NCI-H1105 (cell line): ENCODE measurements around the gene PATJ.
"Not testable (repeated sequence)": the region's sequence is repeated elsewhere in the genome, so short reads cannot be mapped to it uniquely, and the experiment has no call there.

Source experiments
- DNase-seq: peaks from one replicate; lab custom pipeline; 2025; lab: John Stamatoyannopoulos, UW

Gene PATJ

GRCh38 chr1:61743716-61744580 lies 1.7 kb downstream of the PATJ start:
- no peak for DNase-seq

DNA sequence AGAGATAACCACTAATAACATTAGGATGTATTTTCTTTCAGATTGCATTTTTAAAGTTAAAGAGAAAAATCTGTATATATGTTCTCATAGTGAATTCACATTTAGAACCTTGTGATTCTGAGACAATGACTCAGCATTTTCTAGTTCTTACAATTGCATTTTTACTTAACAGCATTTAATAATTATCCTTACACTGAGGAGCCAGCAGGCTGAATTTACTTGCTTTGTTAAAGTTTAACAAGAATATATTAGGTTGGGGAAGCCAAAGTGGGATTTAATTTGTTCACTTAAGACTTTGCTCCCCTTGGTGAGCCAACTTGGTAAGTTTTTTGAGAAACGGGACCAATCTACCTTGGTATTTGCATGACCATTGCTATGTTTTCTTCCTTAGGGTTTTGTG lies 4.5 kb downstream of the PATJ start:
- DNase-seq: no peak

DNA sequence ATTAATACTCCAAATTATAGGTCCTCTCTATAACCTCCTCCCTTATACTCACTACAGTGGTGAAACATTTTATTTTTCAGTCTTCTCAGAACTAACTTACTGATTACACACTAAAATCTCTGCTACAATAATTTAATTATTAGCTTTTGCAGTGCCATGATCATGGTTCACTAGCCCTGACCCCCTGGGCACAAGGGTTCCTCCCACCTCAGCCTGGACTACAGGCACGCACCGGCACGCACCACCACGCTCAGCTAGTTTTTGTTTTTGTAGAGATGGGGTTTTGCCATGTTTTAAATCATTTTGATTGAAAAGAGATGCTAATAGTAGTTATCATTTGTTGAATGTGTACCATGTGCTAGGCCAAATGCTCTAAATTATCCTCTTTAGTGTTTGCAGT lies 6.3 kb downstream of the PATJ start:
- no peak for DNase-seq

GRCh38 chr1:61749574-61749973 lies 7.3 kb downstream of the PATJ start:
- DNase-seq: no peak

DNA sequence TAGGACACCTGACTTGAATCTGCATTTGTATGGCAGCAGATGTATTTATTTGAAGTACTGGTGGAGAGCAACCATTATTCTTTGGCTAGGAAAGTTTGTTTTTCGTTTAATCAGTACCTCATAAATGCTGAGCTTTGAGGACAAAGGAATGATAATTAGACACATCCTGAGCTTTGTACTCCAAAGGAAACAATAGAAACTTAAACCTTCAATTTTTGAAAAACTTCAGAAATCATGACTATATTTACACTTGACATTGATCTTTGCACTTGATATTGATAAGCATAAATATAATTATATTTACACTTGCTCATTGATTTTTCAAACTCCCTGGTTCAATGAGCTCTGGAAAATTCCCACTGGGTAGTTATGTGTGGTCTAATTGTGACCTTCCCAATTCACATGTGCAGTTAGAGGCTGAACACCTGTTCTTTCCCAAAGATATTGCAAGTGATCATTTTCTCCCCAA lies 10.7 kb downstream of the PATJ start:
- no peak for DNase-seq

DNA sequence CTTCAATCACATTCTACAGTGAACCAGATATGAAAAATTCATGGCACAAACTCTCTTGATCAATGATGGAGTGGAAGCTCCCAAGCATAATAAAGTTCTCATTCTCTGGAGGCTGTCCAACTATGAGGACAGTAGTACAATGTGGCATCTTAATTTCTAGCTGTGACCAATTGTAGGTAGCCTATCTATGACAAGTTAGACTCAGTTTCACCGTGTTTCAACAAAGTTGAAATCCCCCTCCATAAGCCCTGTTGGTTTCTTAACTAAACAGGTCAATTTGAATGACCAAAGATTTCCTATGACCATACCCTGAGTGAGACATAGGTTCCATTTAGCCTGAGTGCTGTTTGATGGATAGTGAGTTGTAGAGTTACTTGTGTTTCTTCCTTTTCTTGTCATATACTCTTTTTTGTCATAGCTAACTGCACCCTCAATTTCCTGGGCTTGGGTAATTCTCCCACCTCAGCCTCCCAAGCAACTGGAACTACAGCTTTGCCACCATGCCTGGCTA lies 11.8 kb downstream of the PATJ start:
- DNase-seq: no peak

DNA sequence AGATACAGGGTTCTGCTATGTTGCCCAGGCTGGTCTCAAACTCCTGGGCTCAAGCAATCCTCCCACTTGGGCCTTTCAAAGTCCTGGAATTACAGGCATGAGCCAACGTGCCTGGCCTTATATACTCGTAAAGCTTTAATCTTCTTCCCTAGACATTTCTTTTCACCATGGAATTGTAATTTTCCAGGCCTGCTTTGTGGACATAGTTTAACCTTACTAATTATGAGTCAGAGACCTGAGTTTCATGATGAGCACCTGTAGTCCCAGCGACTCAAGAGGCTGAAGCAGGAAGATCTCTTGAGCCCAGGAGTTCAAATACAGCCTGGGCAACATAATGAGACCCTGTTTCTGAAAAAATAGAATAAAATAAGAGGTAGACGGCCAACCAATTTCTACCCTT lies 12.3 kb downstream of the PATJ start:
- no peak for DNase-seq

DNA sequence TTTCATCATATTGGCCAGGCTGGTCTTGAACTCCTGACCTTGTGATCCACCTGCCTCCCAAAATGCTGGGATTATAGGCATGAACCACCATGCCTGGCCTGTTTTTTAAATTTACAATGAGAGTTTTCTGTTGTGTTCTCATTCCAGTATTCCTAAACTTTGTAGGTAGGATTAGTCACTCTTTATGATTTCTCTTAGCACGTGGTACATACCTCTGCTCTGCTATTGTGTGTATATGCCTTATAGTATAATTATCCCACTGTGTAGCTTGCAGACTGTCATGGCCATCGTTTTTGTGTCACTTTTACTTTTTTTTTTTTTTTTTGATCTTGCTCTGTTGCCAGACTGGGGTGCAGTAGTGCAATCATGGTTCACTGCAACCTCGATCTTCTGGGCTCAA lies 14.5 kb downstream of the PATJ start:
- no peak for DNase-seq

- no peak for DNase-seq
Measured at GRCh38 chr1:61757950-61758349, 15.7 kb downstream of the PATJ start.

DNA sequence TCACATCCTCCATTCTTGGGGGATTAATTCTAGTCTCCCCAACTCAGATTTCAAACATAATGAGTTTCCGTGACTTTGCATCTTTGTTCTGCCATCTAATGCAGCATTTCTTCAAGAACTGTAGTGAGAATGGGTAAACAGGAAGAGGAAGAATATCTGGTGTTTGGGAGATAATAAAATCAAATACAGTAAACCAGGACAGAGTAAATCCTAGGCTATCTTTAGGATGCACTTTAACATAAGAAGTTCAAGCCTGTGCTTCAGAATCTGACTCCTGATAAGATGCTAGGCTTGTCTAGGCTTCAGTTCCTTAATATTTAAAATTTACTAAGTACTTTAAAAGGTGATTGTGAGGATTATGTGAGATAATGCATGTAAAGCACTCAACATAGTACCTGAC lies 27.9 kb downstream of the PATJ start:
- no peak for DNase-seq

- DNase-seq: no peak
Measured at GRCh38 chr1:61776091-61776490, 33.8 kb downstream of the PATJ start.

- DNase-seq: no peak
Measured at GRCh38 chr1:61779231-61779630, 37.0 kb downstream of the PATJ start.

- DNase-seq: no peak
Measured at GRCh38 chr1:61781151-61781550, 38.9 kb downstream of the PATJ start.

DNA sequence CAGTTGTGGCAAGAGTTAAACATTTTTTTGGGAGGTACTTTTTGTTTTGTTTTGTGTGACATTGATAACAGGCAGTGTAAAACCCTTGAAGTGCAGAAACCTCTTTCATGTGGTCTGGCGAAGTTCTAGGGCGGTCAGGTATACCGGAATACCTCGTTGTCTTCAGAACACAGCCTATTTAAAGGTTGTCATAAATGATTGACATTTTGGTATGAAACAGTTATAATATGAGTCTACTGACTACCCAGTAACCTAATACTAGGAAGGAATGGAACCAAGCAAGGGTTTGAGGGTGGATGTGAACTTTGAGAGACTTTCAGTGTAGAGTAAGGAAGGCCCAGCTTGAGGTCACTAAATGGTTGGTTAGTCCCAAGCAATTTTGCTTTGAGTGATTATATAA lies 40.5 kb downstream of the PATJ start:
- no peak for DNase-seq

DNA sequence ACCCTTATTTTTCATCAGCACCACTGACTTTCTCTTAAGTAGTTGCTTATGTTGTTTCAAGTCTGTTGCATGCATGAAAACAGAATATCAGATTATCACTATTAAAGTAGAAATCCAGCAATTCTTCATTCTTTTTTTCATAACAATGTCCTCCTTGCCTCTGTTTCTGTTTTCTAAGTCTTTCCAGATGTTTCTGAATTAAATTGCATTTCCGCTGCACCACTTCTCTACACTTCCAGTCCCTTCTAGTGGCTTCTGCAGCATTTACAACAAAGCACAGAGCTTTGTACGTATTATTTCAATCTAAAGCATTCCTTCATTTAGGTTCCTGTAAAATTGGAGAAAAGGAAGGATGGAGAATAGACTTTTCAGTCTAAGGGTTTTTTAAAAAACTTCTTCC lies 42.4 kb downstream of the PATJ start:
- no peak for DNase-seq

- no peak for DNase-seq
Measured at GRCh38 chr1:61790837-61791236, 48.6 kb downstream of the PATJ start.

DNA sequence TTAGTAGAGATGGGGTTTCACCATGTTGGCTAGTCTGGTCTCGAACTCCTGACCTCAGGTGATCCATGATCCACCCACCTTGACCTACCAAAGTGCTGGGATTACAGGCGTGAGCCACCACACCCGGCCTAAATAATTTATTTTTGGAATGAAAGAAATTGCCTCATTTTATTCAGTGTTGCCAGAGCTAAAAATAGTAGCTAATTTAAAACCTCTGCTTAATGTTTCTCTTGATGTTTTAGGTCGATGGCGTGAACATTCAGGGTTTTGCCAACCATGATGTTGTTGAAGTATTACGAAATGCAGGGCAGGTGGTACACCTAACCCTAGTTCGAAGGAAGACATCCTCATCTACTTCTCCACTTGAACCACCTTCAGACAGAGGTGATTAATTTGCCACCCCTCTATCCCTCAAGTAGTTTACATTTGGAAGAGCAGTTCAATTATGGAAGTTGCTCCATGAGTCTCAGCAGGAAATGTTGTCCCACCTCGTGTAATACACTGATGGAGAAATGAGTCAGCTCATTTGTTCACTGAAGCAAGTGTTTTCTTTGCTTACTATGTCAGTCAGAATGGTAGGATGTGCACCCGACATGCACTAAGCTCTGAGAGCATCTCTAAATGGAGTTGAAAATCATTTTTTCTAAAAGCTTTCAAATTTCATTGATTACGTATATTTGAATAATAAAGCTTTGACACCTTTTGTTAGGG lies 54.9 kb downstream of the PATJ start:
- no peak for DNase-seq

DNA sequence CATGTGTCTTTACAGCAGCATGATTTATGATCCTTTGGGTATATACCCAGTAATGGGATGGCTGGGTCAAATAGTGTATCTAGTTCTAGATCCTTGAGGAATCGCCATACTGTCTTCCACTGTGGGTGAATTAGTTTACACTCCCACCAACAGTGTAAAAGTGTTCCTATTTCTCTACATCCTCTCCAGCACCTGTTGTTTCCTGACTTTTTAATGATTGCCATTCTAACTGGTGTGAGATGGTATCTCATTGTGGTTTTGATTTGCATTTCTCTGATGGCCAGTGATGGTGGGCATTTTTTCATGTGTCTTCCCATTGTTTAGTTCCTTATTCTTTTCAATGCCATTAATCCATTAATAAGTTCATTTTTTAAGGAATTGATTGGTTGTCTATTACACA lies 58.8 kb downstream of the PATJ start:
- not testable (repeated sequence) for DNase-seq

DNA sequence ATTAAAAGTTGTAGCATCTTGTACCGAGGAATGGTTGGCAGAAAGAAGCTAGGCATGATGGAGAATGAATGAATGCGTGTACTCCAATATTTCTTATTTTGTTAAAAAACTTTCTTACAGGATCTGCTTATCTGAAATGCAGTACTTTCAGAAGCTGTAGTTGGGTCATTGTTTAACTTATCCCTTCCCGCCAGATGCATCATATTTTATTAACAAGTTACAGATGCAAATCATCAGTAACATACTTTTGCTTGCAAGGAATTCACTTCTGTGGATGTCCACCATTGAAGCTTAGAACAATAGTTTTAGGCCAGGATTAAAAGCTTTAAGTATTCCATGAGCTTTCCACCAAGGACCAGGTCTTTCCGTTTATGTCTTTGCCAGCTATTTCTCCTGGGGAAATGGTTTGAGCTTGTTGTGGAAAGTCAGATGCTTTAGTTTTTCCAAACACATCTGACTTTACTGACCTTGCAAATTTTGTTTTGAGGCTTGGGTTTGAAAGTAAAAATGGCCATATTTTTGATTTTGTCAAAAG lies 65.4 kb downstream of the PATJ start:
- DNase-seq: no peak

GRCh38 chr1:61808321-61808720 lies 66.0 kb downstream of the PATJ start:
- DNase-seq: no peak

DNA sequence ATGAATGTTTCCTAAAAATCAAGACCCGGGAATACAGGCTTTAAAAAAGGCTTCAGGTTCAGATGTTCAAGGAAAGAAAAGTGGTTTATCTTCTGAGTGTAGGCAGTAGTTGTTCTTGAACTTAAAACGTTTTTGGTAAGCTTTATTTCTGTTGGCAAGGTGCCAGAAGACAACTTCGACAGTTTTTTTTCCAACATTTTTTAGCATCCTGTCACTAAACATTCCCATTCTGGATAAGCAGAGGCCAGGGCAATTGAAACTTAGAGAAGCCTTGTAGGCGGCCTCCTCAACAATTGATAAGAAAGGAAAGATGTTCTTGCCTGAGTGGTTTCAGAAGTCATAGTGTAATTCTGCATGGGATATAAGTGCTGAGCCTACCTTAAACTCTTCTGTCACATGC lies 66.7 kb downstream of the PATJ start:
- DNase-seq: no peak

- DNase-seq: no peak
Measured at GRCh38 chr1:61812916-61813315, 70.6 kb downstream of the PATJ start.

- no peak for DNase-seq
Measured at GRCh38 chr1:61816191-61816590, 73.9 kb downstream of the PATJ start.
